ENCODE results near the gene TAF3.

TAF3 gene

GRCh38 chr10:8054494-8055407 lies 236.4 kb downstream of the TAF3 start, which contains the start of gene GATA3:
TSS of gene GATA3 (plus strand) at chr10:8054688. CDS start at chr10:8055656, 968 bp downstream.
- peaks cover 7% of the 10 kb centered on the region for H3K4me1 ChIP-seq (ENCODE audit: control insufficient read depth, insufficient read depth, low read length)
- no peaks in the 10 kb centered on the region for H3K9me3 ChIP-seq (ENCODE audit: control insufficient read depth, insufficient read depth, low read depth, low read length)
- peak within 1 kb of the TSS; percentile 63 for H3K4me3 ChIP-seq (ENCODE audit: low read depth, low read length)
- peaks cover 0 to 38% of the 10 kb centered on the region in 2 experiments; a peak in 2 of 3 replicates for H3K36me3 ChIP-seq (ENCODE audit: control insufficient read depth in 2 of 2, insufficient read depth in 1 of 2, low read length in 2 of 2)
- H3K27ac ChIP-seq (ENCODE audit: extremely low read depth, low read depth, low read length): peak within 1 kb of the TSS; percentile 89
- CTCF ChIA-PET: interaction anchor here (0.6 kb wide), 2 partner anchors 95 to 159 kb away, joined by 3 to 7 read pairs; no protein-coding TSS in a partner anchor
- POLR2A ChIA-PET: interaction anchor here (0.6 to 1.3 kb wide), 9 partner anchors 36 to 479 kb away, joined by 3 to 6 read pairs (median 4); partner anchors contain the start of gene ATP5F1C
- TF ChIP-seq EGR2 (tag by site-specific recombination; IDR thresholded peaks at IDR 0.05; ENCODE audit: low read depth): no peak
- TF ChIP-seq ZNF629 (tag by site-specific recombination; IDR thresholded peaks at IDR 0.05): peak; percentile 15; the same call in 1 of the 2 replicates
- TF ChIP-seq SP2 (tag by site-specific recombination; IDR thresholded peaks at IDR 0.05): 0 out of 2 replicates have a peak, but pooled peaks have one; percentile 36
- TF ChIP-seq ZNF391 (tag by site-specific recombination; IDR thresholded peaks at IDR 0.05; ENCODE audit: borderline replicate concordance, low read depth): no peak
- TF ChIP-seq BCL11B (tag by site-specific recombination; IDR thresholded peaks at IDR 0.05; ENCODE audit: low read depth): peak; percentile 15; the same call in 1 of the 2 replicates
- peak; percentile 25; the same call in 1 of the 2 replicates for TF ChIP-seq ZEB2 (tag by site-specific recombination; IDR thresholded peaks at IDR 0.05)
- peak; percentile 48; the same call in 1 of the 2 replicates for TF ChIP-seq ZNF362 (tag by site-specific recombination; IDR thresholded peaks at IDR 0.05)
- TF ChIP-seq ZBTB6 (tag by site-specific recombination; IDR thresholded peaks at IDR 0.05): peak; percentile 17; the same call in 1 of the 2 replicates
- no peak for TF ChIP-seq KLF7 (tag by site-specific recombination; IDR thresholded peaks at IDR 0.05; ENCODE audit: borderline replicate concordance)
- peak; percentile 18; the same call in 1 of the 2 replicates for TF ChIP-seq SP3 (tag by site-specific recombination; IDR thresholded peaks at IDR 0.05)
- 0 out of 2 replicates have a peak, but pooled peaks have one; percentile 11 for TF ChIP-seq ZBTB11 (tag by site-specific recombination; conservative IDR thresholded peaks at IDR 0.05; ENCODE audit: low read depth)
- peak; percentile 95 for TF ChIP-seq ZNF596 (tag by site-specific recombination; IDR thresholded peaks at IDR 0.05)
- peak; percentile 63 for TF ChIP-seq ZNF398 (tag by site-specific recombination; IDR thresholded peaks at IDR 0.05)
- 0 out of 2 replicates have a peak, but pooled peaks have one; percentile 6 for TF ChIP-seq ZBTB20 (tag by site-specific recombination; IDR thresholded peaks at IDR 0.05)
- 0 out of 2 replicates have a peak, but pooled peaks have one; percentile 23 for TF ChIP-seq ZBTB1 (tag by site-specific recombination; IDR thresholded peaks at IDR 0.05)
- TF ChIP-seq ZBTB17 (tag by site-specific recombination; IDR thresholded peaks at IDR 0.05): peak; percentile 32; the same call in 1 of the 2 replicates
- TF ChIP-seq ZNF239 (tag by site-specific recombination; IDR thresholded peaks at IDR 0.05): no peak
- no peak for TF ChIP-seq ZNF521 (tag by site-specific recombination; IDR thresholded peaks at IDR 0.05)
- TF ChIP-seq REPIN1 (tag by site-specific recombination; IDR thresholded peaks at IDR 0.05; ENCODE audit: low read depth): peak; percentile 66; the same call in 1 of the 2 replicates
- peak; percentile 5 for TF ChIP-seq ZNF510 (tag by site-specific recombination; IDR thresholded peaks at IDR 0.05; ENCODE audit: insufficient replicate concordance)
- TF ChIP-seq ZBTB8A (tag by site-specific recombination; IDR thresholded peaks at IDR 0.05): peak; percentile 3; the same call in 1 of the 2 replicates
- TF ChIP-seq ZNF624 (tag by site-specific recombination; IDR thresholded peaks at IDR 0.05): no peak
- TF ChIP-seq ZNF2 (tag by site-specific recombination; IDR thresholded peaks at IDR 0.05): peak; percentile 74
- no peak for TF ChIP-seq ZBTB49 (tag by site-specific recombination; IDR thresholded peaks at IDR 0.05; ENCODE audit: low read depth)
- TF ChIP-seq ZNF501 (tag by site-specific recombination; IDR thresholded peaks at IDR 0.05): no peak
- TF ChIP-seq KLF8 (tag by site-specific recombination; IDR thresholded peaks at IDR 0.05): peak; percentile 51; the same call in 1 of the 2 replicates

Data from HEK293 (cell line).